GM21360 (cell line): ENCODE data around the gene TSPOAP1.
A peak's percentile ranks its signal among the peaks of the same experiment; 100 is the strongest.

Source experiments
- ATAC-seq: cut with Tn5 transposase; IDR thresholded peaks from one replicate; pipeline ENCODE4 v1.9.1; 2021; ENCODE audit warnings: mild to moderate bottlenecking, moderate library complexity; ENCODE audit not compliant: unreplicated experiment

Gene TSPOAP1

DNA sequence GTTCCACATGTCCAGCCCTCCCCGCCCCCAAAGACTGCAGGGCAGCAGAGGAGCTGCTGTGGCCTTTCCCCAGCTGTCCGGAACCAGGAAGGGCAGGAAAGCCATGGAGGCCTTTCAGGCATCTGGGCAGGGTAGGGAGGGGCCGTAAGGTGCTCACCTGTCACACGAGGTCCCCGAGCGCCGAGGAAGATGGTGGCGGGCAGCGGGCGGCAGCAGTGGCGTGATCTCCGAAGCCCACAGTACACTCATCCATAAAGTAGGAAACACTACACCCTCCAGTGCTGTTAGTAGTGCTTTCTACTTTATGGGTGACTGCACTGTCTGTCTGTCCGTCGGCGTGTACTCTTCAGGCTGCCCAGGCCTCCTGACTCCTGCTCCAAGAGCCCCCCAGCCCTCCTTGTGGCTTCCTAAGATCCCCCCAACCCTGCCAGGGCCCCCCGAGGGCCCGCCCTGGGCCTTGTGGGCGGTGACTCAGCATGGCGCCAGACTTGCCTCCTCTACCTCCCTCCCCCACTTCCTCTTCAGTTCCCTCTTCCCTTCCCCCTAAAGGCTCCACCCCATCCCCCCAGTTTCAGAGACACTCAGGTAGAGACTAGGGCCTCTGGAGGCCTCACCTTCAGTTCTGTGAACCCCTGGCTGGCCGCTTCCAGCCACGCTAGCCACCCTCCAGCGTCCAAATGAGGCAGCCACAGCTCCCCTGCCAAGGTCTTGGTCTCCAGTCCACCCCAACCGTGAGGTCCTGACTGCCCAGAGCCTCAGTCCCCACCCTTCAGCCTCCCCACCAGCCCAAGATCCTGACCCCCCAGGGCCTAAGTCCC, 2.6 kb upstream of the TSPOAP1 start:
- no peak for ATAC-seq

DNA sequence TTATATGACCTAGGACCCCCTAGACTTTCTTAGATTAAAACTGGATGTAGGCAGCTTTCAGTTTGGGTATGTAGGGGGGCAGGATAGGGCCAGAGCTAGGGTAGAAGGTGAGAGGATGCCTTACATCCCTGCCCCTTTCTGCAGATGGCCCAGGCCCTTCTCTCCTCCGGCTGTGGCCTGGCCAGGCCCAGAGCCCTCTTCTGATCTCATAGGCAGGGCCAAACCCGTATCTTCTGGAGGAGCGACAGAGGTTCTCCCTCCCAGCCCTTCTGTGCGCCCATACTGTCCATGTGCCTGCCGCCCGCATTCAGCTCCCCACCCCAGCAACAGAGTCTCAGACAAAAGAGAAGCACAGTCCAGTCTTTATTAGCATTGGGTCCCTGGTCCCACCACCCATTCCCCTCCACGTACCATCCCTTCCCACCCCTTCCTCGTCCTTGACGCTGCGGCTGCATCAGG, 2.0 kb upstream of the TSPOAP1 start:
- ATAC-seq: no peak

DNA sequence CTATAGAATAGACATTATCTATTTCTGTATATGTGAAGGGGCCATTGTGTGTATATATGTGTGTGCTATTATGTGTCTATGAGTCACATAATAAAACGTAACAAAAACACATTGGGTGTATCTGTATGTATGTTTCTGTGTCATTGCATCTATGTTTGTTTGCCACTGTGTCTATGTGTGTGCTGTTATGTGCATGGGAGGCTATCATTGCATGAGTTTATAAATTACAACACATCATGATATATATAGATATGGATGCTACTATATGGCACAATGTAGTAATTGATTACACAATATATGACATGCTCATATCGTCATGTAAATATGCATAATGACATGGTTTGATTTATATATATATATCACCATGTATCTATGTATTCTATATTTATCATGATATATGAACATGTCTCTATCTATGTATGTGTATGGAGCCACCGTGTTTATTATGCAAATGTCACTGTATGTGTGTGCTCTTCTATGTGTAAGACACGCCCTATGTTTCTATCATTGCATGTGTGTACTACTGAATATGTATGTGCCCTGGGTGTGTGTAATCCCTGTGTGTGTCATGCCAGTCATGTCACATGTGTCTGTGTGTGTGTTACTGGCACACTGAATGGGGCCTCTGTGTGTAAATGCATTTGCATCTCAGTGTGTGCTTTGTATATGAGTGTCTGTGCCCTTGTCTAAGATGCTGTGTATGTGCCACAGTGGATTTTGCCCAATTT, 1.4 kb upstream of the TSPOAP1 start:
- peak; percentile 8 for ATAC-seq

DNA sequence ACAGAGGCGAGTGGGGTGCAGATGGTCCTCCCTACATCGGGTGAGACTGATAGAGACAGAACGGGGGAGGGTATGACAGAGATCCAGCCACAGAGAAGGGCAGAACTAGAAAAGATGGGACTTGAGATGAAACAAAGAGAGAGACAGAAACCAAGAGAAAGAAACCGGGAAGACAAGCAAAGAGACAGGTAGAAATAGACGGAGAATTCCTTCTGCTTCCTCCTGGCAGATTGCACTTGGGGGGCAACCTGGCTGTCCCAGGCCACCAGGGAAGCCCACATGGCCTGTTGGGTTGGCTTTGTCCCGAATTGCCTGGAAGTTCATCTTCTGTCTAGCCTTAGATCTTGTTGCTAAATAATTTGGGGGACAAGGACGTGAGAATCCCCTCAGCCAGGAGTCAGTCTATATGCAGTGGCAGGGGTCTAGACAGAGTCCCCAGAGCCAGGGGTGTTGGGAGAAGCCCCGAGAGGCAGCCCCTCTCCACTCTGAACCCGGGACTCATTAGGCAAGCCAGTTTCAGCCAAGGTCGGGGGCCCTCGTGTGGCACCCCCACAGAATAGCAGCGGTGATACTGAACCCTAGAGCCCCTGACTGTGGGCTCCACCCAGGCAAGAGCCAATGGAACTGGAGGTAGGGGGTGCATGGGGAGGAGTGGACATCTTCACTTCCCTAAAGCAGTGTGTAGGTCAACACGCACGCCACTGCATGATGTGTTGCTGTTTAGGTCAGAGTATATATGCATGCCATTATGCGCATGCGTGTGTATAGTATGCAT, 627 bp upstream of the TSPOAP1 start:
- peak; percentile 41 for ATAC-seq

DNA sequence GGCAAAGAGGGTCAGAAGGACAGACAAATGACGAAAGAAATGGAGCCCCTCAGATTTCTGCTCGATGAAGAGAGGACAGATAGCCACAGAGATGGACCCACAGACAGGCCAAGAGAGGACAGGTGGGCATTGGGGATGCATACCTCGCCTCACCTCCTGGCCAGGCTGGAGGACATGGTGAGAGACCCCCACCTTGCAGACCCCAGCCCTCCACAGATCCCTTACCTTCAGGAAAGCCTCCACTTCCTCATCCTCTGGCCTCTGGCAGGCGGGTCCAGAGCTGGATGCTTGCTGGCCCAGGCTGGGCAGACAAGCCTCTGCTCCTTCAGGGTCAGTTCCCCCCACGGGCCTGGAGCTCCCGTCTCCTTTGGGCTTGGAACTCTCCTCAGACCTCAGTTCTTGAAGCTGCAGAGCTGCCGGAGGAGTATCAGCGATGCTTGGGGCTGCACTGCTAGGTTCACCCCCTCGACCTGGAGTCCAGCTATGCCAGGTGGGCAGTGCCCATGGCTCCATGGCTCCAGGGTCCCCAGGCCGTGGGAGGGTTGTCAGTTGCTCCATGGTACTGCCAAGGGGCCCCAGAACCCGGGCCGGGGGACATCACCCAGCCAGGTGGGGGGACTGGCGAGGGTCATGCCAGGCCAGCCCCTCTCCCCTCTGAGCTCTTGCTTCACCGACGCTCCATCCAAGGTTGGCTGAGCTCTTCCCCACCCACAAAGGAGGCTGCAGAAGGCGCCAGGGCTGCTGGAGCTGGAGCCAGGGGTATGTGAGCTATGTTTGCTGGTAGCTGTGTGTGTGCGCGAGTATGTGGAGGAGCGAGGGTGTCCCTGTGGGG, 1.0 kb downstream of the TSPOAP1 start:
- no peak for ATAC-seq

DNA sequence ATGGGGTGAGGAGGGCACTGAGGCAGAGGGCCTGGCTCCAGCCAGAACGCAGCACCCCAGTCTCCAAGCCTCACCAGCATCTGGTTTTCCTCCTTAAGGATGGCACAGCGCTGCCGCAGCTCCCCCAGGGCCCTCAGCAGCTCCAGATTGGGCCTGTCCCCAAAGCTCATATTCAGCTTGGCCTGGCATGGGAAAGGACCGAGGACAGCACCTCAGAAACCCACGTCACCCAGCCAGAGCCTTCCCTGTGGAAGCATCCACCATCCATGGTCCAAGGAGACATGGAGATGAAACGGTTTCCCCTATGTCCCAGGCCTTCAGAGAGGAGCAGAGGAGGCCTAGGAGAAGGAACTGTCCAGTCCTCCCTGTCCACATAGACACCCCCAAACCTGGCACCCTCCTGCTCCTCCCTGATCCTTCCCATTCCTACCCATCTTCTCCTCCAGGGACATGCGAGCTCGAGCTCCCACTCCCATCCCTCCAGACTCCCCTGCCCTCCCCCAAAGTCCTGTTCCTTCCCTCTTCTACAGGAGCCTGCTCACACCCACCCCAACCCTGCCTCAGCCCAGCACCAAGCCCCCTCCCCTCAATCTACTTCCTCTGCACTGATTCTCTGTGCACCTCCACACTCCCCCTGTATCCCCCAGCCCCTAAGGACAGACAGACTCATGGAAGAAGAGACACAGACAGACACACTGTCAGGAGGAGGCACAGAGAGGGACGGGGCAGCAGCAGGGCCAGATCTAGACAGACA, 1.8 kb downstream of the TSPOAP1 start:
- no peak for ATAC-seq

DNA sequence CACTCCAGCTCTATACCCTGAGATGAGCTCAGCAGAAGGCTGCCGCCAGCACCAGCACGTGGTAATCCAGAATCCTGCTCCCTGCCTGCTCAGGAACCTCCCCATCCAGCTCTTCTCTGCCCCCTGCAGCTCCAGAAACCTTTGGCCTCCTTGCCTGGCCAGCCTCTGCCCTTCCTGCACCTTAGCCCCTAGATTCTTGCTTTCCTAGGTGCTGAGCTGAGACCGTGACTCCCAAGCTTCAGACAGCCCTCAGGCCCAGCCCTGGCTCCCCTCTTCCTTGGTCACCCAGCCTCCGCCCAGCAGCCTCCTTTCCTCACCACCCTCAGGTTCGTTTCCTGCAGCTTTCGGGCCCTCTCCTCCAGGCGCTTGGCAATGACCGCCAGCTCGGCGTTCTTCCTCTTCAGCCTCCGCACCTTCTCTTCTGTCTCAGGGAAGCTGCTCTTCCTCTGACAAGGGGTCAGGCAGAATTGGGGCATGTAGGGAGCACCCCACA, 2.6 kb downstream of the TSPOAP1 start:
- no peak for ATAC-seq

DNA sequence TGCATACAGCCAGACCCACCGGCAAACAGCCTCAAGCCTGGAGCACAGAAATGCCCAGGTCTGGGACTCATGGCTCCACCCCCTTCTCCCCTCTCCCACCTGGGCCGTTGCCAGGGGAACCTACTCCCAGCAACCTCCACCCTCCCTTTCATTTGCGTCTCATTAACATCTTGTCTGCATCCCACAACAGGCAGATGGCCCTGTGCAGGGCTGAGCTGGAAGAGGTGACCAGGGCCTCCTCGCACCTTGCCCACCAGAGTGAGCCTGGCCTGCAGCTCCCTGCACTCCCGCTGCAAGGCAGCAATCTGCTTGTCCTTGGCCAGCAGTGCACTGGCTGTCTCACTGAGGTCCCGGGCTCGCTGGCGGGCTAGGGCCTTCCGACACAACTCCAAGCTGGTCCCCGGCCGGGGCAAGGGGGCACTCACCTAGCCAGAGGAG, 3.3 kb downstream of the TSPOAP1 start:
- no peak for ATAC-seq

DNA sequence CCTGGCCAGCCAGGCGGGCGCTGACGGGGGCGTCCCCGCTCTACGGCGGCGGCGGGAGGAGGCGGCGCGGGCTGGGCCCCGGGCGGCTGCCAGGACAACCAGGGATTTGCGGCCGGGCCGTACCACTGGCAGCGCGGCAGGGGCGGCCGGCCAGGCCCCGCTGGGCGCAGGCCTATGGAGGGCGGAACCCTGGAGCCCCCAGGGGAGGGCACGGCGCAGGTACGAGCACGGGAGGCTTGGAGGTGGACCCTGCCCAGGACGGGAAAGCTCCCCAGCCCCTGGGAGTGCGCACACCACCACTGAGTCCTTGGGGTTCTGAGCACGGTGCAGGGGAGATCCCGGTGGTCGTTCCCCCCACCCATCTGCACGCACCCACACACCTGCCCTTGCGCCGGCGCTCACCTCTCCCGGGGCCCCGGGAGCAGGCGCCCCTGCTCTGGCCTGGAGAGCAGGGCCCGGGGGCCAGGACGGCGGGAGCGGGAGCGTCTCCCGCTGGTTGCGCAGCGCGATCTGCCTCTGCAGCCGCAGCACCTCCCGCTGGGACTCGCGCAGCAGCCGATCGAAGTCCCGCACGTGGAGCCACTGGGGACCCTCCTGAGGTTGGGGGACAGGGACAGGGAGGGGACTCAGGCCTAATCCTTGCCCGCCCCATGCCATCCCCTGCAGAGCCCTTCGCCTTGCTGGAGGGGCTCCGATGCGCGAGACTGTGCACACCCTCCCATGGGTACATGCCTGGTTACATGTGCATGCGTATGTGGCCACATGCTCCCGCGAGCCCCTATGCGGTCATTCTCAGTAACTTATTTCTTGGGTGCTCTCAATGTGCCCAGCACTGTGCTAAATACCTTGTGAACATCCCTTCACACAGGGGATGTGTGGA, 3.9 kb downstream of the TSPOAP1 start:
- ATAC-seq: no peak

DNA sequence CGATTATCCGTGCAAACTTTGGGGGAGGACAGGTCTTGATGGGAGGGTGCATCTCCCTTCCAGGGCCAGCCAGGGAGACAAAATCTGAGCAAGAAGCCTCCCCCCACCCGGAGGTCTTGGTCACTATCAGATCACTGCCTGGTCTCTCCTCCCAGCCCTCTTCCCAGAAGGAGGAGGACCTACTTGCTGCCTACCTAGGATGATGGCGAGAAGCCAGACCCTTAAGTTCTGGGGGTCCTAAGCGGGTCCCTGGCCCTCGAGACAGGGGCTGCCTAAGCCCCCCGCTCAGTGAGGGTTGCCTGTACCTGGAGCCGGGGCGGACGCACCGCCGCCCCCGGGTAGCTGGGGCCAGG, 4.6 kb downstream of the TSPOAP1 start:
- ATAC-seq: no peak

DNA sequence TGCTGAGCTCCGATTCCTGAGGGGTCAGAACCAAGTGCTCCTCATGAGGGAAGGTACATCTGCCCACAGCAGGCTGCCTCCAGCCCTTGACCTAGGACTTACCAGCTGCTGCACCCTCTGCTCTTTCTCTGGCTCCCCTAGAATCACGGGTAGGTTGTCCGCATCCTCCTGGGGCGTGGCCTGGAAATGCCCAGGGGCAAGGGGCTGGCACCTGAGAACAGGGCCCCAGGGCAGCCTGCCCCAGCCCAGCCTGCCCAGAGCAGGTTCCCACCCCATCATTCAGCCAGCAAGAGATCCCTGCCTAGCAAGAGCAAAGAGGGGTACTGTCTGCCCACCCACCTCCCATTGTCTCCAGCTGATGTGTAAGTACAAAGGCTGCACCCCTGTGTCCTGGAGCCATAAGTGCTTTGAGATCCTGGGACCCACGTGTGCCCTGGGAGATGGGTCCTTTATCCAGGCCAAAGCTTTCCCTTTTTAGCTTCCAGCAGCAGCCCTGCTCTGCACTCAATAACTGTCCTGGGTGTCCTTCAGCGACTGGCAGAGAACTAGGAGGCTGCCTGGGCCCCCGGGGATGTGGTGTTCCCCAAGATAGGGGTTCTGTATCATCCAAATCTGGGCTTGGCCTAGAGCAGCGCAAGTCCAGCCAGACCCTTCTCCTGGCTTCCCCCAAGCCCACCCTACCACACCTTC, 5.1 kb downstream of the TSPOAP1 start:
- ATAC-seq: no peak

DNA sequence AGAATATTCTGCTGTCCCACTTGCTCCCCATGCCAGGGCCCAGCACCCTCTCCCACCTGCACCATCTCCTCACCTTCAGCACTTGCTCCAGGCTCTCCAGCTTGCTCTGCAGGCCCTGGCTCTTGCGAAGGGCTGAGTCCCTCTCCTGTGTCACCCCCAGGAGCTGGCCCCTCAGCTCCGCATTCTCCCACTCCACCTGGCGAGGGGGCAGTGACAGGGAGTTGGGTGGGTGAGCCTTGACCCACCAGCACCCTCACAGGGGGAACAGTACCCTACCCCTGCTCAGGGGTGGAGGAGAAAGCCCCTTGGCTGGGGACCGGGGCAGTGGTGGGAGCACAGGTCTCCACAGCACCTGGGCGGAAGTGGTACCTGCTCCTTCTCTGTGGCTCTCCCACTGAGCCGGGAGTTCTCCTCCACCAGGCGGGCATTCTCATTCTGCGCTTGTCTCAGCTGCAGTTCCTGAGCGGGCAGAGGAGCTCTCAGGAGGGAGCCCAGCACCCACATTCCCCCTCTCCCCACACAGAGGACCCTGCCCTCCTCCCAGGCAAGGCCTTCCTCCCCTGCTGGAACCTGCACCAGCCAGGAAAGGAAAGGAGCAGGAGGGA, 5.9 kb downstream of the TSPOAP1 start:
- ATAC-seq: no peak

DNA sequence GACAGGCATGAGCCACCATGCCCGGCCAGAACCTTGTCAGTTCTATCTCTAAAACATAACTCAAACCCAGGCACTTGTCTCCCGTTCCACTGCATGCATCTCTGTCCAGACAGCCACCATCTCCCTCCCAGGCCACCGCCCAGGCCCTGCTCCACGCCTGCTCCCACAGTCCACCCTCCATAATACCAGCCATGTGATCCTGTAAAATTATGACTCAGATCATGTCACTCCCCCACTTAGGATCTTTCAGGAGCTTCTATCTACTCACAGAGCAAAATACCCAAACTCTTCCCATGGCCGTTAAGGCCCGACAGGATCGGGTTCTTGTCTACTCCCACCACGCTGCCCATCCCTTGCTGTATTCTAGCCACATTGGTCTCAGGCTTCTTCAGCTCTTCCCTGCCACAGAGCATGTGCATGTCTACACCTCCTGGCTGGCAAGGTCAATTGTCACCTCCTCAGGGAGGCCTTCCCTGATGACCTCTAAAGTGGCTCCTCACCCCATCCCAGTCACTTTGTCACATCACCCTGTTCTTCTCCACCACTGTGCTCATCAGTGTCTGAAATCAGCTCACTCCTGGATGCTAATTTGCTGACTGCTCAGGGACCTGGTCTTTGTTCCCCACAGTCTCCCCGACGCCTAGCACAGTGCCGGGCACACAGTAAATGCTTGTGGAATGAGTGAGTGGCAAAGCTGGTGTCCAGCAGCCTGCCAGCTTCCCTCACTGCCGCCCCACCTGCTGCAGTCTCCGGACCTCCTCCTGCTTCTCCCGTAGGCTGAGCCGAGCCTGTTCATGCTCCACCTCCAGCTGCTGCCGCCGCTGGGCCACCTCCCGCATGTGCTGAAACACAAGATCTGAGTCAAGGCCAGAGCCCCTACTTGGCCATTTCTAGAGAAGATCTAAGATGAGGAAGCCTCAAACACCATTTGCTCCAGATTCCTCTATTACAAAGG, 6.7 kb downstream of the TSPOAP1 start:
- no peak for ATAC-seq

DNA sequence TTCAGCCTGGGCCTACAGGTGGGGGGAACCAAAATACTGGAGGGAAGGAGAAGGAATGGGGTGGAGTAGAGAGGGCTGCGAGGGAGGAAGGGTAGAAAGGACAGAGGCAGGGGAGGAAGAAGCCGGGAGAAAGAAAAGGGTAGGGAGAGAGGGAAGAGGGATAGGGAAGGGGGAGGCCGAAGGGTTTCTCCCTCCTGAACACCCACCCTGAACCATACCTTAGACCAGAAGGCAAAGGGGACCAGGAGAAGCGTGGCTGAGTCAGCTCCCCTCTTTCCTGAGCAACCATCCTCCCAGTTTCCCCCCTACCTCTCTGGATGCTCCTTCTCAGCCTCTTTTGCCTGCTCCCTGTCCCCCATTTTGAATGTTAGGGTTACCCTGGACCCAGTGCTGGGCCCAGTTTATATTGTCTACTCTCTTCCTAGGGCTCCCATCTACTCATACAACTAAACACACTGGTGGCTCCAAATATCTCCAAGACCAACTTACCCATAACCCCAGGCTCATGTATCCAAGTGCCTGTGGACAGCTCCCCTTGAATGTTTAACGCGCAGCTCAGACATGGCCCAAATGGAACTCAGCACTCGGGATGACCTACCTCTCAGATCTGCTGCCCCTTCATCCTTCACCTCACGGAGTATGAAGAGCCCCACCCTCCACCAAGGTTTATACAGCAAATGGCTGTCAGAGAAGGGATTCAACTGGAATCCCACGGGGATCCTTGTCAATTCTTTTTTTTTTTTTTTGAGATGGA, 7.8 kb downstream of the TSPOAP1 start:
- no peak for ATAC-seq

DNA sequence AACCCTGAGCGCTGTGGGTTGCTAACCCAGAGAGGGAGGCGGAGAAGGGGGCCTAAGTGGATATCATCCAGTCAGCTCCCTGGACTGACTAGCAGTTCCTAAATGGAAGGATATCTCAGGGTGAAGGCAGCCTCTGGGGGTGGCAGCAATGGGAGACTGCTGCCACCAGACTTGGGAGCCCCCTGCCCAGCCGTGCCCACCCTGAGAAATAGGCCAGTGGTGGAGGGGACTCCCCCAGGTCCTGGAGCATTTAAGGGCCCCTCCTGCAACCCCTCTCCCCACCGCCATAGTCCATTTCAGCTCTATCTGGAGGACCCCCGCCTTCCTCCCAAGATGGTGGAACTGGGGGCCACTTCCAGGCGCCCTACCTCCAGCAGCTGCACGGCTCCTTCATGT, 8.4 kb downstream of the TSPOAP1 start:
- ATAC-seq: no peak
